Islet of Langerhans (tissue), 1 donor: ENCODE data around the gene PSMA1.
"Not testable (repeated sequence)": the region's sequence is repeated elsewhere in the genome, so short reads cannot be mapped to it uniquely, and the experiment has no call there.

Experiments
- FAIRE-seq: peaks from one replicate; lab custom pipeline; 2011; peaks lifted over from hg19 to GRCh38; lab: Jason Lieb, UNC

PSMA1 gene

GRCh38 chr11:14519917-14520746 lies at the start of gene PSMA1:
Gene PSMA1, minus strand, starts transcription at chr11:14520386. Its CDS starts 87 bp downstream, at chr11:14520299.
- peak; percentile 38 for FAIRE-seq

- not testable (repeated sequence) for FAIRE-seq
Measured at GRCh38 chr11:14569516-14569915, 49.3 kb upstream of the PSMA1 start.

GRCh38 chr11:14567064-14567651 lies 47.0 kb upstream of the PSMA1 start:
- no peak for FAIRE-seq

- FAIRE-seq, result peak; percentile 97
Measured at GRCh38 chr11:14566331-14567063, 46.3 kb upstream of the PSMA1 start.

- no peak for FAIRE-seq
Measured at GRCh38 chr11:14565845-14566244, 45.7 kb upstream of the PSMA1 start.

- peak; percentile 73 for FAIRE-seq
Measured at GRCh38 chr11:14555818-14556217, 35.6 kb upstream of the PSMA1 start.

GRCh38 chr11:14554959-14555358 lies 34.8 kb upstream of the PSMA1 start:
- peak; percentile 98 for FAIRE-seq

GRCh38 chr11:14552089-14552488 lies 31.9 kb upstream of the PSMA1 start:
- FAIRE-seq, result no peak

GRCh38 chr11:14551380-14551779 lies 31.2 kb upstream of the PSMA1 start:
- FAIRE-seq, result peak; percentile 82

GRCh38 chr11:14549891-14550290 lies 29.7 kb upstream of the PSMA1 start:
- FAIRE-seq, result no peak

- FAIRE-seq, result no peak
Measured at GRCh38 chr11:14547440-14547839, 27.3 kb upstream of the PSMA1 start.

GRCh38 chr11:14546672-14547071 lies 26.5 kb upstream of the PSMA1 start:
- no peak for FAIRE-seq

- no peak for FAIRE-seq
Measured at GRCh38 chr11:14544611-14545010, 24.4 kb upstream of the PSMA1 start.

- no peak for FAIRE-seq
Measured at GRCh38 chr11:14543260-14543659, 23.1 kb upstream of the PSMA1 start.

GRCh38 chr11:14542324-14542723 lies 22.1 kb upstream of the PSMA1 start:
- no peak for FAIRE-seq

GRCh38 chr11:14541192-14541947 lies 21.2 kb upstream of the PSMA1 start:
- no peak for FAIRE-seq

- no peak for FAIRE-seq
Measured at GRCh38 chr11:14539982-14540421, 19.8 kb upstream of the PSMA1 start.

- FAIRE-seq, result no peak
Measured at GRCh38 chr11:14538926-14539554, 18.9 kb upstream of the PSMA1 start.

GRCh38 chr11:14538271-14538925 lies 18.2 kb upstream of the PSMA1 start:
- FAIRE-seq, result no peak

- peak; percentile 96 for FAIRE-seq
Measured at GRCh38 chr11:14537134-14537599, 17.0 kb upstream of the PSMA1 start.

- FAIRE-seq, result not testable (repeated sequence)
Measured at GRCh38 chr11:14535166-14535565, 15.0 kb upstream of the PSMA1 start.
